ENCODE results near the gene CLTC. TPM values are rescaled to one million over a fixed set of nuclear protein-coding genes. Genes with fewer than 3 reads are reported as not detected.
A peak's percentile ranks its signal among the peaks of the same experiment; 100 is the strongest.
"Not testable (repeated sequence)": the region's sequence is repeated elsewhere in the genome, so short reads cannot be mapped to it uniquely, and the experiment has no call there.

Gene CLTC
- 100 to 1,000 TPM in 2 of 6 donors, 10 to 100 TPM in 4; 44.7 to 118 (median 75.7) TPM for total RNA-seq
- polyA plus RNA-seq: 10 to 100 TPM; 25.7 to 54.1 TPM

- H3K4me1 ChIP-seq: peaks cover 8 to 40% (median 27%) of the 10 kb centered on the region in 3 donors
- peak within 1 kb of the TSS; percentile 78 to 92 (median 82) for H3K4me3 ChIP-seq
- H3K36me3 ChIP-seq: no peaks in the 10 kb centered on the region
- TF ChIP-seq CTCF (IDR thresholded peaks at IDR 0.05): no peak
- FAIRE-seq (no peak), DNase-seq (peak; percentile 88 to 94 (median 91)), ATAC-seq (peak; percentile 89 to 93 (median 90))
- no peaks in the 10 kb centered on the region for H3K27me3 ChIP-seq
- intact Hi-C loops (cut with DNase I): no loop called here
- 0% methylated on average over 49 to 65 of the region's 65 CpGs for WGBS, 2 donors
- H3K27ac ChIP-seq: peak within 1 kb of the TSS; percentile 92 to 99 (median 96)
- H3K9me3 ChIP-seq: no peaks in the 10 kb centered on the region
Measured at GRCh38 chr17:59619298-59620063, at the start of gene CLTC. Gene CLTC (plus strand): TSS chr17:59619895. CDS start chr17:59620132, 237 bp downstream.

DNA sequence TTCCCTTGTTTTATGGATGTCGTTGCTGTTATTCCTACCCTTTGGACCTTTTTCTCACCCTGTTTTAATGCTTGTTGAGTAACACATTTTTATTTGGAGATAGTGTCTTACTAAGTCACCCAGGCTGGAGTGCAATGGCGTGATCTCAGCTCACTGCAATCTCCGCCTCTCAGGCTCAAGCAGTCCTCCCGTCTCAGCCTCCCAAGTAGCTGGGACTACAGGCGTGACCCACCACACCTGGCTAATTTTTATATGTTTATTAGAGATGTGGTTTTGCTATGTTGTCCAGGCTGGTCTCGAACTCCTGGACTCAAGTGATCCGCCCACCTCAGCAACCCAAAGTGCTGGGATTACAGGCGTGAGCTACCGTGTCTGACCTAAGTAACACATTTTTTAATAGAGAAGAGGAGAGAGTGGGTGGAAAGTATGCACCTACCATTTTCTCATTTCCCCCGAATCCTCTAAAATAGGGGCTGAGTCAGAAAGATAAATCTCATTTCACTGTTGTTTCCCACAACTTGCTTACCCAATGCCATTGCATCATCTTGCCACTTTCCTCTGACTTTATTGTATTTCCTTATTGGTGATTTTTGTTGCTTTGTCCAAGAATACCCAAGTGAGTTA, 47.3 kb upstream of the CLTC start:
- Histone ChIP-seq H3K9me3 (no peaks in the 10 kb centered on the region), H3K4me1 (no peaks in the 10 kb centered on the region), H3K27me3 (no peaks in the 10 kb centered on the region), H3K36me3 (peaks cover 0 to 3% (median 0%) of the 10 kb centered on the region in 3 donors), H3K27ac (no peak overlapping the region), H3K4me3 (no peak overlapping the region)
- ATAC-seq: no peak
- WGBS, 2 donors: 95% methylated on average over 10 of the region's 10 CpGs
- intact Hi-C loops (cut with DNase I): no loop called here
- TF ChIP-seq CTCF (IDR thresholded peaks at IDR 0.05): no peak
- DNase-seq: no peak
- no peak for FAIRE-seq

DNA sequence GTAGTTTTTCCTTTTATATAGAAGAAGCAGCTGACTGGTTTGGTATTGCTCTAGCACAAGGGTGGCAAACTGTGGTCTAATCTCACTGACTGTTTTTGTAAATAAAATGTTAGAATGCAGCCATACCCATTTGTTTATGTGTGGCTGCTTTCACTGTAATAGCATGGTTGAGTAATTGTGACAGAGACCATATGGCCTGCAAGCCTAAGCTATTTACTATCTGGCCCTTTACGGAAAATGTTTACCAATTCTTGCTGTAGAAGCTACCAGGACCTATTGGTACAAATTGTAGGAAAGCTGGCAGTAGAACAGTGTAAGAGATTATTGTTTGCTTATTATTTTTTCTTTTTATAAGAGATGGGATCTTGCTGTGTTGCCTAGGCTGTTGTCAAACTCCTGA, 35.5 kb upstream of the CLTC start:
- H3K27me3 ChIP-seq; FAIRE-seq; H3K4me3 ChIP-seq; ATAC-seq; H3K27ac ChIP-seq; intact Hi-C loops (cut with DNase I); H3K9me3 ChIP-seq; H3K36me3 ChIP-seq; H3K4me1 ChIP-seq; DNase-seq: not testable (repeated sequence)
- no CpG with 5 or more reads among the region's 1 CpG for WGBS, 2 donors

DNA sequence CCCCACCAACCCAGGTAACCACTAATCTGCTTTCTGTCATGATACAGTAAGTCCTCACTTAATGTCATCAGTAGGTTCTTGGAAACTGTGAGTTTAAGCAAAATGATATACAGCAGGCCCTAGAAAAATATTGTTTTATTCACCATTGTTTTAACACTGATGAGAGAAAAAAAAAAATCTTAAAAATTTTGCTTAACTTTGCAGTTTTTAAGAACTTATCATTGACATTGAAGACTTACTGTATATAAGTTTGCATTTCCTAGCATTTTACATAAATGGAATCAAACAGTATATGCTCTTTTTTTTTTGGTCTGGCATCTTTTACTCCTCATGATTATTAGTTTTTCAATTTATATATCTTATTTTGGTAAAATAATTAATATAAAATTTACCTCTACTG, 19.5 kb upstream of the CLTC start:
- no peaks in the 10 kb centered on the region for H3K27me3 ChIP-seq
- ATAC-seq (no peak), DNase-seq (no peak), FAIRE-seq (no peak)
- no peak overlapping the region for H3K4me3 ChIP-seq
- intact Hi-C loops (cut with DNase I): no loop called here
- H3K4me1 ChIP-seq: no peaks in the 10 kb centered on the region
- H3K27ac ChIP-seq: no peak overlapping the region
- H3K36me3 ChIP-seq: peaks cover 0 to 15% (median 2%) of the 10 kb centered on the region in 3 donors
- no peaks in the 10 kb centered on the region for H3K9me3 ChIP-seq
- TF ChIP-seq CTCF (IDR thresholded peaks at IDR 0.05): no peak

GRCh38 chr17:59601130-59601529, 18.6 kb upstream of the CLTC start:
- intact Hi-C loops (cut with DNase I): no loop called here
- DNase-seq (no peak), FAIRE-seq (no peak), ATAC-seq (no peak)
- Histone ChIP-seq H3K27me3 (no peaks in the 10 kb centered on the region), H3K36me3 (peaks cover 0 to 25% (median 7%) of the 10 kb centered on the region in 3 donors), H3K4me3 (no peak overlapping the region), H3K9me3 (no peaks in the 10 kb centered on the region), H3K27ac (no peak overlapping the region), H3K4me1 (no peaks in the 10 kb centered on the region)
- no peak for TF ChIP-seq CTCF (IDR thresholded peaks at IDR 0.05)
- 83 to 88% methylated on average over 2 of the region's 2 CpGs for WGBS, 2 donors

Data from pancreas (tissue), 10 donors.